ENCODE measurements around the gene AMBN.

DNA sequence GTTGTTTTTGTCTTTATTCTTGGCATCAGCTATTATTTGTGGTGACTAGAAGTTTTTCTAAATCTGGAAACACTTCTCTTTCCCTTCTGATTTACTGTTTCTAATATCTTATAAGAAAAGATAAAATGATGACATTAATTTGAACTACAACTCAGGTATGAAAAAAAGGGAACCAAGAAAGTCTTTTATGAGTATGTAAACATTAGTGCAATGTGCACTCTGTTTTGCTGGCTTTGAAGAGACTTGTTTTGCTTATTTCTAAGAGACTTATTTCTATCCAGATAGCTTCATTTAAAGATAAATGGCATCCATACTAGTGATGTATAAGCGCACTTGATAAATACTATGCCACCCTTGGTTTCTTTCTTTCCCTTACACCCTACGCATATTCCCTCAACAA, 10.1 kb upstream of the AMBN start:
- TF ChIP-seq, protein P1, sequence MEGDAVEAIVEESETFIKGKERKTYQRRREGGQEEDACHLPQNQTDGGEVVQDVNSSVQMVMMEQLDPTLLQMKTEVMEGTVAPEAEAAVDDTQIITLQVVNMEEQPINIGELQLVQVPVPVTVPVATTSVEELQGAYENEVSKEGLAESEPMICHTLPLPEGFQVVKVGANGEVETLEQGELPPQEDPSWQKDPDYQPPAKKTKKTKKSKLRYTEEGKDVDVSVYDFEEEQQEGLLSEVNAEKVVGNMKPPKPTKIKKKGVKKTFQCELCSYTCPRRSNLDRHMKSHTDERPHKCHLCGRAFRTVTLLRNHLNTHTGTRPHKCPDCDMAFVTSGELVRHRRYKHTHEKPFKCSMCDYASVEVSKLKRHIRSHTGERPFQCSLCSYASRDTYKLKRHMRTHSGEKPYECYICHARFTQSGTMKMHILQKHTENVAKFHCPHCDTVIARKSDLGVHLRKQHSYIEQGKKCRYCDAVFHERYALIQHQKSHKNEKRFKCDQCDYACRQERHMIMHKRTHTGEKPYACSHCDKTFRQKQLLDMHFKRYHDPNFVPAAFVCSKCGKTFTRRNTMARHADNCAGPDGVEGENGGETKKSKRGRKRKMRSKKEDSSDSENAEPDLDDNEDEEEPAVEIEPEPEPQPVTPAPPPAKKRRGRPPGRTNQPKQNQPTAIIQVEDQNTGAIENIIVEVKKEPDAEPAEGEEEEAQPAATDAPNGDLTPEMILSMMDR (IDR thresholded peaks at IDR 0.05) = no peak
- no peak for TF ChIP-seq POLR2A (IDR thresholded peaks at IDR 0.05)

Measured in adrenal gland (tissue), 5 donors.